HL-60 (cell line): ENCODE data around the gene CREBL2.

ENCODE experiments used
- CTCF ChIP-seq: IDR thresholded peaks from one replicate; pipeline ENCODE4 v1.5.1; 2011; ENCODE audit warnings: low read length, control low read depth, inconsistent platforms; ENCODE audit not compliant: insufficient read depth
- GABPA ChIP-seq: IDR thresholded peaks from 2 replicates; pipeline ENCODE4 v1.6.1; 2012; ENCODE audit warnings: low read depth
- POLR2AphosphoS5 ChIP-seq: IDR thresholded peaks from 2 replicates; pipeline ENCODE4 v1.6.1; 2012; ENCODE audit warnings: low read depth

- TF ChIP-seq CTCF (no peak), POLR2AphosphoS5 (no peak), GABPA (no peak)
Measured at GRCh38 chr12:12671850-12672660, 60.4 kb downstream of the CREBL2 start.
